Natural killer cell (primary cell): ENCODE data around the gene LAMC3. TPM values are rescaled to one million over a fixed set of nuclear protein-coding genes. Genes with fewer than 3 reads are reported as not detected.
A peak's percentile ranks its signal among the peaks of the same experiment; 100 is the strongest.

Source experiments
- ATAC-seq, 3 donors: fragments of 150-1000 bp in 2 of 3; fragments of 200-7000 bp in 1 of 3; cut with Tn5 transposase; 1 replicate in 1 of 3; 2 replicates in 2 of 3; pipeline ENCODE4 v1.10.0; 2021; ENCODE audit warnings: mild to moderate bottlenecking in 2 of 3, moderate library complexity in 2 of 3
- DNase-seq, 2 donors: peaks; one replicate each; pipeline versions ENCODE4 v3.0.0 to v3.0.0-alpha.2; 2013 to 2021; ENCODE audit warnings: mixed read lengths in 1 of 2
- H3K27ac ChIP-seq: one replicate; pipeline ENCODE4 v1.5.1; 2013; ENCODE audit warnings: mild to moderate bottlenecking, low read length
- H3K27me3 ChIP-seq: one replicate; pipeline ENCODE4 v1.6.1; 2013; ENCODE audit warnings: low read length; ENCODE audit not compliant: control insufficient read depth, insufficient read depth
- H3K36me3 ChIP-seq: one replicate; pipeline ENCODE4 v1.6.1; 2013; ENCODE audit warnings: low read length; ENCODE audit not compliant: control insufficient read depth, insufficient read depth
- H3K4me1 ChIP-seq: one replicate; pipeline ENCODE4 v1.6.1; 2013; ENCODE audit warnings: low read length; ENCODE audit not compliant: control insufficient read depth, insufficient read depth
- H3K4me3 ChIP-seq: one replicate; pipeline ENCODE4 v1.5.1; 2013; ENCODE audit warnings: low read length
- H3K9me3 ChIP-seq: one replicate; pipeline ENCODE4 v1.6.1; 2013; ENCODE audit warnings: low read length; ENCODE audit not compliant: control insufficient read depth, insufficient read depth
- H3K27ac Mint-ChIP-seq, 2 donors: one replicate each; pipeline ENCODE4 v1.8.0; 2022; ENCODE audit warnings: mild to moderate bottlenecking in 2 of 2, mixed read lengths in 2 of 2, moderate library complexity in 1 of 2
- H3K27me3 Mint-ChIP-seq, 2 donors: one replicate each; pipeline ENCODE4 v1.8.0; 2022; ENCODE audit warnings: low read depth in 2 of 2, mixed read lengths in 2 of 2
- H3K36me3 Mint-ChIP-seq: one replicate; pipeline ENCODE4 v1.8.0; 2022; ENCODE audit warnings: mixed read lengths
- H3K4me1 Mint-ChIP-seq, 2 donors: one replicate each; pipeline ENCODE4 v1.8.0; 2022; ENCODE audit warnings: mixed read lengths in 2 of 2
- H3K4me3 Mint-ChIP-seq: one replicate; pipeline ENCODE4 v1.8.0; 2022; ENCODE audit warnings: mild to moderate bottlenecking, moderate library complexity, mixed read lengths
- H3K9me3 Mint-ChIP-seq, 2 donors: one replicate each; pipeline ENCODE4 v1.8.0; 2022; ENCODE audit warnings: mixed read lengths in 2 of 2
- CTCF ChIP-seq: fragments of 200-600 bp; IDR thresholded peaks from one replicate; pipeline ENCODE4 v1.8.0; 2022; ENCODE audit warnings: antibody characterized with exemption
- whole genome bisulfite sequencing: methylation state at CpG from one replicate; pipeline ENCODE4 v1.1.7; 2013; ENCODE audit warnings: missing lambda C conversion rate; ENCODE audit not compliant: insufficient coverage; 5-methylcytosine and 5-hydroxymethylcytosine counted together
- intact Hi-C: fragments of 100-400 bp; cut with micrococcal nuclease; formaldehyde crosslinking; loops from one replicate; pipeline ENCODE4 v1.14.2; 2022
- total RNA-seq, 4 donors: library from RNA; stranded (reverse); fragments of 120-200 nt in 1 of 4; gene quantifications; one replicate each; pipeline versions ENCODE4 v1.2.3 to v1.2.4, GENCODE V29; 2013 to 2022

The LAMC3 gene
- total RNA-seq, 3 donors from 2014 or later (not counting 1 experiment from before 2014, with no cell fraction given) = not detected

DNA sequence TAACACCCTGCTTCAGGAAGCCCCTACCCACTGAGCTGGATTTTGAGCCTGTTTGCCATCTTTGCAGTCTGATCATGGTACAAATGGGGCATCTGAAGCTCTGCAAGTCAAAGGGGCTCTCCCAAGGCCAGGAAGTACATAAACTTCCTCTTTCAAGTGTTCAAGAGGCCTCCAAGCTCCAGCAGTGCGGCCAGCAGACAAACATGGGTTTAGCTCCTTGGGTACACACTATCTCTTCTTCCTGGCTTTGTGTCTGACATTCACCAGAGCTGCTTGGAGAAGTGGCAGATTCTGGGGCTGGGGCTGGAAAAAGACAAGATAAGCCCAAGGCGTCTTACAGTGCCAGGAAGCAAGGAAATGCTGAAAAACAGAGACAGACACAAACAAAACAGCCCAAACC is 34.1 kb downstream of the LAMC3 start:
- intact Hi-C loops = no loop called here

GRCh38 chr9:131043646-131044045 is 34.7 kb downstream of the LAMC3 start:
- 29% methylated on average over 4 of the region's 6 CpGs for WGBS
- H3K4me3 ChIP-seq = no peak overlapping the region
- no peak overlapping the region for H3K27ac Mint-ChIP-seq

More for the DNA sequence above, 34.1 kb downstream of the LAMC3 start:
- H3K4me3 ChIP-seq = no peak overlapping the region
- TF ChIP-seq CTCF = no peak
- peak overlapping the region; percentile 2 for H3K27ac ChIP-seq
- no peaks in the 10 kb centered on the region for H3K36me3 Mint-ChIP-seq
- peaks cover under 1 to 8% of the 10 kb centered on the region in 2 donors for H3K27me3 Mint-ChIP-seq
- no peaks in the 10 kb centered on the region for H3K27me3 ChIP-seq
- H3K9me3 Mint-ChIP-seq = no peaks in the 10 kb centered on the region
- H3K4me1 ChIP-seq = peaks cover 12% of the 10 kb centered on the region
- no peak overlapping the region for H3K4me3 Mint-ChIP-seq
- ATAC-seq = no peak
- WGBS = 36% methylated on average over 2 of the region's 2 CpGs
- no peak for DNase-seq
- peaks cover 0 to 3% of the 10 kb centered on the region in 2 donors for H3K4me1 Mint-ChIP-seq
- no peaks in the 10 kb centered on the region for H3K36me3 ChIP-seq
- H3K9me3 ChIP-seq = no peaks in the 10 kb centered on the region
- no peak overlapping the region for H3K27ac Mint-ChIP-seq

GRCh38 chr9:131045300-131046092 is 36.5 kb downstream of the LAMC3 start:
- H3K27ac Mint-ChIP-seq = no peak overlapping the region
- H3K27me3 Mint-ChIP-seq = peaks cover 7 to 8% of the 10 kb centered on the region in 2 donors
- H3K9me3 ChIP-seq = no peaks in the 10 kb centered on the region
- peak in 1 of 2 donors; percentile 55 for DNase-seq
- no peak for ATAC-seq
- no peak for TF ChIP-seq CTCF
- H3K27me3 ChIP-seq = no peaks in the 10 kb centered on the region
- no peak overlapping the region for H3K27ac ChIP-seq
- peaks cover 0 to 3% of the 10 kb centered on the region in 2 donors for H3K4me1 Mint-ChIP-seq
- H3K36me3 Mint-ChIP-seq = no peaks in the 10 kb centered on the region
- no peak overlapping the region for H3K4me3 Mint-ChIP-seq
- no peaks in the 10 kb centered on the region for H3K36me3 ChIP-seq
- WGBS = 77% methylated on average over 15 of the region's 16 CpGs
- intact Hi-C loops = loop anchor here (2.0 to 5.0 kb wide), 2 partner anchors 333 to 583 kb away; no protein-coding TSS in a partner anchor
- peaks cover 12% of the 10 kb centered on the region for H3K4me1 ChIP-seq
- no peaks in the 10 kb centered on the region for H3K9me3 Mint-ChIP-seq
- H3K4me3 ChIP-seq = no peak overlapping the region

More at GRCh38 chr9:131043646-131044045, 34.7 kb downstream of the LAMC3 start:
- Histone ChIP-seq H3K27me3 (no peaks in the 10 kb centered on the region), H3K27ac (no peak overlapping the region), H3K36me3 (no peaks in the 10 kb centered on the region), H3K4me1 (peaks cover 12% of the 10 kb centered on the region), H3K9me3 (no peaks in the 10 kb centered on the region)
- ATAC-seq = no peak
- intact Hi-C loops = no loop called here
- no peaks in the 10 kb centered on the region for H3K9me3 Mint-ChIP-seq
- no peak overlapping the region for H3K4me3 Mint-ChIP-seq
- no peak for TF ChIP-seq CTCF
- H3K27me3 Mint-ChIP-seq = peaks cover 6 to 12% of the 10 kb centered on the region in 2 donors
- no peaks in the 10 kb centered on the region for H3K36me3 Mint-ChIP-seq
- peaks cover 0 to 3% of the 10 kb centered on the region in 2 donors for H3K4me1 Mint-ChIP-seq
- no peak for DNase-seq
